GM12892 (cell line): ENCODE results near the gene TLNRD1.

Experiments used
- POLR2A ChIP-seq: IDR thresholded peaks from 2 replicates; pipeline ENCODE4 v1.6.1; 2011; ENCODE audit warnings: low read depth, low read length, control low read depth
- POLR2AphosphoS5 ChIP-seq: IDR thresholded peaks from 2 replicates; pipeline ENCODE4 v1.6.1; 2011; ENCODE audit warnings: low read depth, low read length, control low read depth

- TF ChIP-seq POLR2AphosphoS5 (no peak), POLR2A (no peak)
Measured at GRCh38 chr15:81032818-81033217, 32.1 kb downstream of the TLNRD1 start.
